ENCODE measurements around the gene SGCD. TPM values are rescaled to one million over a fixed set of nuclear protein-coding genes. Genes with fewer than 3 reads are reported as not detected.

The SGCD gene
- total and polyA plus RNA-seq, 4 donors, result 0.79 to 20.9 (median 6.0) TPM

DNA sequence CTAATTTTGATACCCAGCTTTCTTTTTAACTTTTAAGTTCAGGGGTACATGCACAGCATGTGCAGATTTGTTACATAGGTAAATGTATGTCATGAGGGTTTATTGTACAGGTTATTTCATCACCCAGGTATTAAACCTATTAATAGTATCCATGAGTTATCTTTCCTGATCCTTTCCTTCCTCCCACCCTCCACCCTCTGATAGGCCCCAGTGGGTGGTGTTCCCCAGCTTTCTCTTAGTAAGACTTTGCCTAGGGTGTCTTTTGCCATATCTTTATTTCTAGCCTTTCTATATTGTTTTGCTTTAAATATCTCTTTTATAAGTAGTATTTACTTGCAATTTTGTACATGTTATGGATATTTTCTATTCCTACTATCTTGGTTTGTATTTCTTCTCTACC is 243.7 kb downstream of the SGCD start:
- H3K9ac ChIP-seq (ENCODE audit: insufficient read depth in 1 of 2, low read length in 2 of 2), result no peak overlapping the region
- no peak for ATAC-seq (ENCODE audit: insufficient read depth, low FRiP score)
- H3K27me3 ChIP-seq (ENCODE audit: control insufficient read depth in 3 of 3, insufficient read depth in 3 of 3, low read length in 2 of 3), result no peaks in the 10 kb centered on the region
- peaks cover 0 to 3% (median 0%) of the 10 kb centered on the region in 5 donors for H3K4me1 ChIP-seq (ENCODE audit: control insufficient read depth in 5 of 5, insufficient read depth in 5 of 5, low read length in 5 of 5)
- no peak overlapping the region for H3K27ac ChIP-seq (ENCODE audit: low read depth in 1 of 2, low read length in 1 of 2)
- TF ChIP-seq, protein P1, sequence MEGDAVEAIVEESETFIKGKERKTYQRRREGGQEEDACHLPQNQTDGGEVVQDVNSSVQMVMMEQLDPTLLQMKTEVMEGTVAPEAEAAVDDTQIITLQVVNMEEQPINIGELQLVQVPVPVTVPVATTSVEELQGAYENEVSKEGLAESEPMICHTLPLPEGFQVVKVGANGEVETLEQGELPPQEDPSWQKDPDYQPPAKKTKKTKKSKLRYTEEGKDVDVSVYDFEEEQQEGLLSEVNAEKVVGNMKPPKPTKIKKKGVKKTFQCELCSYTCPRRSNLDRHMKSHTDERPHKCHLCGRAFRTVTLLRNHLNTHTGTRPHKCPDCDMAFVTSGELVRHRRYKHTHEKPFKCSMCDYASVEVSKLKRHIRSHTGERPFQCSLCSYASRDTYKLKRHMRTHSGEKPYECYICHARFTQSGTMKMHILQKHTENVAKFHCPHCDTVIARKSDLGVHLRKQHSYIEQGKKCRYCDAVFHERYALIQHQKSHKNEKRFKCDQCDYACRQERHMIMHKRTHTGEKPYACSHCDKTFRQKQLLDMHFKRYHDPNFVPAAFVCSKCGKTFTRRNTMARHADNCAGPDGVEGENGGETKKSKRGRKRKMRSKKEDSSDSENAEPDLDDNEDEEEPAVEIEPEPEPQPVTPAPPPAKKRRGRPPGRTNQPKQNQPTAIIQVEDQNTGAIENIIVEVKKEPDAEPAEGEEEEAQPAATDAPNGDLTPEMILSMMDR (IDR thresholded peaks at IDR 0.05; ENCODE audit: control extremely low read depth, extremely low read depth), result no peak
- H3K4me3 ChIP-seq, result no peak overlapping the region
- H3K36me3 ChIP-seq (ENCODE audit: control insufficient read depth in 4 of 4, insufficient read depth in 4 of 4, low read length in 4 of 4), result no peaks in the 10 kb centered on the region
- no peaks in the 10 kb centered on the region for H3K9me3 ChIP-seq (ENCODE audit: control insufficient read depth in 4 of 4, insufficient read depth in 3 of 4, low read length in 3 of 4)
- DNase-seq, result no peak

DNA sequence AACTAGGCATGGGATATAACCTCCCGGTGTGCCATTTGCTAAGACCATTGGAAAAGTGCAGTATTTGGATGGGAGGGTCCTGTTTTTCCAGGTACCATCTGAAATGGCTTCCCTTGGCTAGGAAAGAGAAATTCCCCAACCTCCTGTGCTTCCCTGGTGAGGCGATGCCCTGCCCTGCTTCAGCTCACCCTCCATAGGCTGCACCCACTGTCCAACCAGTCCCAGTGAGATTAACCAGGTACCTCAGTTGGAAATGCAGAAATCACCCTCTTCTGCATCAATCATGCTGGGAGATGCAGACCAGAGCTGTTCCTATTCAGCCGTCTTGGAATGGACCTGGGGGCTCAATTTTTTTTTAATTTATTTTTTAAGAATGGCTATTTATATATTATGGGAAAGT is 254.8 kb downstream of the SGCD start:
- no peak for ATAC-seq (ENCODE audit: insufficient read depth, low FRiP score)
- Histone ChIP-seq H3K27me3 (ENCODE audit: control insufficient read depth in 3 of 3, insufficient read depth in 3 of 3, low read length in 2 of 3) (no peaks in the 10 kb centered on the region), H3K4me3 (no peak overlapping the region), H3K9ac (ENCODE audit: insufficient read depth in 1 of 2, low read length in 2 of 2) (no peak overlapping the region), H3K36me3 (ENCODE audit: control insufficient read depth in 4 of 4, insufficient read depth in 4 of 4, low read length in 4 of 4) (no peaks in the 10 kb centered on the region), H3K27ac (ENCODE audit: low read depth in 1 of 2, low read length in 1 of 2) (peak overlapping the region in 1 of 2 donors; percentile 55), H3K4me1 (ENCODE audit: control insufficient read depth in 5 of 5, insufficient read depth in 5 of 5, low read length in 5 of 5) (peaks cover 0 to 12% (median 0%) of the 10 kb centered on the region in 5 donors), H3K9me3 (ENCODE audit: control insufficient read depth in 4 of 4, insufficient read depth in 3 of 4, low read length in 3 of 4) (peaks cover 0 to 8% (median 0%) of the 10 kb centered on the region in 4 donors)
- TF ChIP-seq, protein P1 (IDR thresholded peaks at IDR 0.05; ENCODE audit: control extremely low read depth, extremely low read depth), result no peak
- DNase-seq, result no peak
- WGBS, 2 donors, result 76 to 91% methylated on average over 3 of the region's 3 CpGs

DNA sequence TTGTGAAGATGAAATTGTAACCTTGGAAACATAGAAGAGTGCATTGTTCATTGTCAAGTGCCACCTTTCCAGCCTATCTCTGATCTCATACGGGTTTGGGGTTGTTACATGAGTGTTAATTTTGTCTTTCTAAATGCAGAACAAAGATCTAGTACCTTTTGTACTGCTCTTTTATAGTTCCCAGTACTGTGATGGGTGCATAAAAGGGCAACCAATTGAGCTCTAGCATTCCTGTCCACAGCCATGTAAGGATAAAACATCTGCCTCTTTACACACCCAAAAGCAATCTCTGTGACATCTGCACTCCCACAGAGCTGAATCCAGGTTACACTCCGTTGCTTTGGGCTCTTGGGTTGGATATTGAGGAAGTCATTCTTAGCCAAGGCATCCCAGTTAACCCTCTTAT is 255.2 kb downstream of the SGCD start:
- Histone ChIP-seq H3K4me3 (no peak overlapping the region), H3K36me3 (ENCODE audit: control insufficient read depth in 4 of 4, insufficient read depth in 4 of 4, low read length in 4 of 4) (no peaks in the 10 kb centered on the region), H3K27ac (ENCODE audit: low read depth in 1 of 2, low read length in 1 of 2) (peak overlapping the region in 1 of 2 donors; percentile 87), H3K4me1 (ENCODE audit: control insufficient read depth in 5 of 5, insufficient read depth in 5 of 5, low read length in 5 of 5) (peaks cover 0 to 15% (median 0%) of the 10 kb centered on the region in 5 donors), H3K9ac (ENCODE audit: insufficient read depth in 1 of 2, low read length in 2 of 2) (no peak overlapping the region), H3K27me3 (ENCODE audit: control insufficient read depth in 3 of 3, insufficient read depth in 3 of 3, low read length in 2 of 3) (no peaks in the 10 kb centered on the region), H3K9me3 (ENCODE audit: control insufficient read depth in 4 of 4, insufficient read depth in 3 of 4, low read length in 3 of 4) (peaks cover 0 to 8% (median 0%) of the 10 kb centered on the region in 4 donors)
- no peak for ATAC-seq (ENCODE audit: insufficient read depth, low FRiP score)
- TF ChIP-seq, protein P1 (IDR thresholded peaks at IDR 0.05; ENCODE audit: control extremely low read depth, extremely low read depth), result no peak
- WGBS, 2 donors, result 58 to 64% methylated on average over 2 of the region's 2 CpGs
- no peak for DNase-seq

DNA sequence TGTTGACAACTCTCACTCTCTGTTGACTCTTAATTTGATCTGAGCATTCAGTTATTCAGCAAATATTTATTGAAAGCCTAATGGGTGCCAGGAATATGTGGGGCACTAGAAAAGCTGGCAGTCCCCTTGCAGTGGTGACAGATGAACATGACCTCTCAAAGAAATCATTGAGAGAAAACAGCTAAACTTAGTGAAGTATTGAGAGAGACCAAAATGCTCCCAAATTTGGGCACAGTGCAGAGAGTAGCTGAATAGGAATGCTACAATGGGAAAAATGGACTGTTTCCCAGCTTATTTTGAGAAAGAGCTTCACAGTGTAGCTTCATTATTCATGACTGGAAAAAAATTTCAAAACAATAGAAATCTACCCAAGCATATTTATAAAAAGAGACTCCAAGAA is 257.9 kb downstream of the SGCD start:
- Histone ChIP-seq H3K9me3 (ENCODE audit: control insufficient read depth in 4 of 4, insufficient read depth in 3 of 4, low read length in 3 of 4) (peaks cover 0 to 8% (median 0%) of the 10 kb centered on the region in 4 donors), H3K36me3 (ENCODE audit: control insufficient read depth in 4 of 4, insufficient read depth in 4 of 4, low read length in 4 of 4) (no peaks in the 10 kb centered on the region), H3K9ac (ENCODE audit: insufficient read depth in 1 of 2, low read length in 2 of 2) (no peak overlapping the region), H3K27me3 (ENCODE audit: control insufficient read depth in 3 of 3, insufficient read depth in 3 of 3, low read length in 2 of 3) (no peaks in the 10 kb centered on the region), H3K4me1 (ENCODE audit: control insufficient read depth in 5 of 5, insufficient read depth in 5 of 5, low read length in 5 of 5) (peaks cover 0 to 26% (median 0%) of the 10 kb centered on the region in 5 donors), H3K27ac (ENCODE audit: low read depth in 1 of 2, low read length in 1 of 2) (peak overlapping the region in 1 of 2 donors; percentile 91), H3K4me3 (no peak overlapping the region)
- ATAC-seq (ENCODE audit: insufficient read depth, low FRiP score) (no peak), DNase-seq (peak in 1 of 3 donors; percentile 29)
- TF ChIP-seq, protein P1 (IDR thresholded peaks at IDR 0.05; ENCODE audit: control extremely low read depth, extremely low read depth), result no peak
